Kidney (tissue), 14 donors: Measurements from ENCODE around the gene DNMBP. TPM values are rescaled to one million over a fixed set of nuclear protein-coding genes. Genes with fewer than 3 reads are reported as not detected.

Source experiments
- DNase-seq, 5 donors: peaks; one replicate each; pipeline ENCODE4 v3.0.0-alpha.2; 2013 to 2020
- FAIRE-seq: peaks from 2 replicates; lab custom pipeline; 2012; peaks lifted over from hg19 to GRCh38; lab: Jason Lieb, UNC
- H3K27ac ChIP-seq, 2 donors: one replicate each; pipeline ENCODE4 v1.7.0; 2013; ENCODE audit warnings: low read depth in 2 of 2, low read length in 2 of 2, inconsistent platforms in 1 of 2
- H3K27me3 ChIP-seq: one replicate; pipeline ENCODE4 v1.7.1; 2013; ENCODE audit warnings: low read length, inconsistent platforms; ENCODE audit not compliant: control insufficient read depth, insufficient read depth
- H3K36me3 ChIP-seq, 3 donors: one replicate each; pipeline versions ENCODE4 v1.7.0 to v1.7.1; 2013; ENCODE audit warnings: low read length in 3 of 3, control low read depth in 1 of 3, inconsistent platforms in 1 of 3; ENCODE audit not compliant: insufficient read depth in 3 of 3, control insufficient read depth in 2 of 3
- H3K4me1 ChIP-seq, 3 donors: one replicate each; pipeline versions ENCODE4 v1.7.0 to v1.7.1; 2013; ENCODE audit warnings: low read length in 3 of 3, inconsistent platforms in 1 of 3, low read depth in 1 of 3; ENCODE audit not compliant: control insufficient read depth in 2 of 3, insufficient read depth in 2 of 3
- H3K4me3 ChIP-seq, 3 donors: one replicate each; pipeline versions ENCODE4 v1.7.0 to v1.8.1; 2013; ENCODE audit warnings: low read length in 3 of 3, control low read depth in 1 of 3, inconsistent platforms in 1 of 3
- H3K9ac ChIP-seq, 3 donors: one replicate each; pipeline versions ENCODE4 v1.7.0 to v1.7.1; 2013; ENCODE audit warnings: low read length in 3 of 3, control low read depth in 1 of 3, inconsistent platforms in 1 of 3
- H3K9me3 ChIP-seq, 3 donors: one replicate each; pipeline versions ENCODE4 v1.7.0 to v1.7.1; 2013; ENCODE audit warnings: low read length in 3 of 3, control low read depth in 1 of 3, inconsistent platforms in 1 of 3; ENCODE audit not compliant: control insufficient read depth in 2 of 3, insufficient read depth in 1 of 3
- CTCF ChIP-seq: IDR thresholded peaks from 3 replicates; pipeline ENCODE4 v1.5.1; 2012; ENCODE audit warnings: mild to moderate bottlenecking, moderate library complexity, borderline replicate concordance; ENCODE audit not compliant: insufficient read depth; ENCODE audit errors: extremely low read depth
- intact Hi-C: fragments of 100-400 bp; cut with DNase I; formaldehyde crosslinking; loops from one replicate; pipeline ENCODE4 v1.11.1; 2022
- polyA plus RNA-seq: library from polyadenylated mRNA; stranded (reverse); fragments of 350-450 nt; fragmentation: Illumina TruSeq; extraction: RNeasy Lipid Tissue Mini Kit (QIAGEN cat#74804); gene quantifications from one replicate; pipeline ENCODE4 v1.2.3, GENCODE V29; 2014; ENCODE audit warnings: low read depth, low replicate concordance; ENCODE audit not compliant: insufficient read depth
- total RNA-seq: library from RNA; stranded (reverse); fragmentation: NEBNext Ultra II Directional; extraction: Animal tissue kit (Norgen Biotek cat#: 25700); gene quantifications from one replicate; pipeline ENCODE4 v1.2.1, GENCODE V29; 2021
- donor health status: control.
- donor health status: control.
- donor health status: control.
- donor health status: control.
- donor health status: control.
- donor health status: DM: yes; HTN: yes; CAD: no.
- donor health status: Normal renal cell carcinoma (clear cell type).

DNMBP gene
- total and polyA plus RNA-seq, 2 donors from 2014 or later = 11.6 to 23.7 TPM

DNA sequence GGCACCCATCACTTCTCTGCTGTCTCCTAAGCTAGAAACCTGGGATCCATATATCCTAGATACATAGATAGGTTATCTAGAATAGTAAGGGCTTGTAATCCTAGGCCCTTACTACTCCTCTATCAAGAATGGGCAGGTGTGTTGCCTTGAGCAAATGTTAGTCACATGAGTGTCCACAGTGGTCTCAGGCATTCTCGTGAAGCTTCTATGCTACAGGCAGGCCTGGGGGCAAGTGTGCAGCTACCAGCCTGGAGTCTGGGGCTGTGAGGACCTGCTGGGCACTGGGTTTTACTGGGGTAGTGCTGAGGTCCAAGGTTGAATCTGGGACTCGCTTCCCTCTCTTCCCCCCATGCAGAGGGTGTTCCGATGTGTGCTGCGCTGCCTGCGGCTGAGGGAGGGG, 135.9 kb downstream of the DNMBP start:
- intact Hi-C loops = no loop called here
- no peak for TF ChIP-seq CTCF
- Histone ChIP-seq H3K36me3 (peaks cover 2 to 18% (median 9%) of the 10 kb centered on the region in 3 donors), H3K4me1 (no peaks in the 10 kb centered on the region), H3K27me3 (no peaks in the 10 kb centered on the region), H3K4me3 (no peak overlapping the region), H3K9me3 (no peaks in the 10 kb centered on the region), H3K27ac (no peak overlapping the region), H3K9ac (no peak overlapping the region)
- DNase-seq (no peak), FAIRE-seq (no peak)

DNA sequence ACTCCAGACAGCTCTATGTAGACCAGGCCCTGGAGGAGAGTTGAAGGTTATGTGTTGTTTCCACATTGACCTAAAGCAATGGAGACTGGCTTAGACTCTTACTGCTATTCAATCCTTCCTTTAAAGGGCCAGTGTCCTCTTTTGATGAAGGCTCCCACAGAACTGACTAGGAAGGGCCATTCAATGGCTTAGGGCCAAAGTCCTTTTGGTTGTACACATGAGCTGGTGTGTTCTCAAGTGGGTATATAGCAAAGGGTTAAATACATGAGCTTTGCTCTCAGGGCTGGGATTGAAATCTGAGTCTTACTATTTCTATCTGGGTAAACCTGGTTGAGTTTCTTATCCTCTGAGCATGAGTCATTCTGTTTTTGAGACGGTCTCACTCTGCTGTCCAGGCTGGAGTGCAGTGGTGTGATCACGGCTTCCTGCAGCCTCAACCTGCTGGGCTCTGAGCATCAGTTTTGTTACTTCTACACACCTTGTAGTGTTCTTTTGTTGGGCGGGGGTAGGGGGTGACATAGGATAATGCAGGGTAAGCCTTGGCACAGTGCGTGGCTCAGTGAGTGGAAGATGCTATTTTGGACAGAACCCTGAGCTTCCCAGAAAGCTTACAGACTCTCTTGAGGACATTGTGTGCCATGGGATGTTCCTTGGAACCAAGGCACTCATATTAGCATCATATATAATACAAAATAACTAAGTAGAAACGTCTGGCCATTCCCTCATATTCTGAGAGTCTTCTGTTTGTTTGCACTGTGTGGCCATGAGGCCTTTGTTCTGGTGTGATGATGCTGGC, 137.2 kb downstream of the DNMBP start:
- intact Hi-C loops = no loop called here
- no peak for TF ChIP-seq CTCF
- peaks cover 2 to 10% (median 7%) of the 10 kb centered on the region in 3 donors for H3K36me3 ChIP-seq
- H3K9me3 ChIP-seq = no peaks in the 10 kb centered on the region
- no peak overlapping the region for H3K4me3 ChIP-seq
- H3K4me1 ChIP-seq = no peaks in the 10 kb centered on the region
- DNase-seq (no peak), FAIRE-seq (no peak)
- no peak overlapping the region for H3K27ac ChIP-seq
- no peaks in the 10 kb centered on the region for H3K27me3 ChIP-seq
- H3K9ac ChIP-seq = no peak overlapping the region

DNA sequence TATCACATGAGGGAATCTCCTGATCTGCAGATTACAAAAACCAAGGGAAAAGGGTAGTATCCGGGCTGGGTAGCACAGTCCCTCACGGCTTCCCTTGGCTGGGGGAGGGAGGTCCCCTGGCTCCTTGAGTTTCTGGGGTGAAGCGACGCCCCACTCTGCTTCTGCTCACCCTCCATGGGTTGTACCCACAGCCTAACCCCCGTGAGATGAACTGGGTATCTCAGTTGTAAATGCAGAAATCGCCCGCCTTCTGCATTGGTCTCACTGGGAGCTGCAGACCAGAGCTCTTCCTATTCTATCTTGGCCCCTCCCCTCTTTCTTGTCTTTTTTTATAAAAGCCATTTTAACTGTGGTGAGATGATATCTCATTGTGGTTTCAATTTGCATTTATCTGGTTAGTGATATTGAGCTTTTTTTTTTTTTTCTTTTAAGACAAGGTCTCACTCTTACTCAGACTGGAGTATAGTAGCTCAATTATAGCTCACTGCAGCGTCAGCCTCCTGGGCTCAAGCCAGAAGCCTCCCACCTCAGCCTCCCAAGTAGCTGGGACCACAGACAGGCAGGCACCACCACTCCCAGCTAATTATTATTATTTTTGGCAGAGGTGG, 139.5 kb downstream of the DNMBP start:
- DNase-seq (no peak), FAIRE-seq (no peak)
- Histone ChIP-seq H3K4me1 (no peaks in the 10 kb centered on the region), H3K27ac (no peak overlapping the region), H3K9ac (no peak overlapping the region), H3K36me3 (peaks cover 0 to 5% (median 0%) of the 10 kb centered on the region in 3 donors), H3K27me3 (no peaks in the 10 kb centered on the region), H3K4me3 (no peak overlapping the region), H3K9me3 (no peaks in the 10 kb centered on the region)
- TF ChIP-seq CTCF = no peak
- intact Hi-C loops = no loop called here
